SK-N-SH (cell line): ENCODE data around the gene KNDC1. TPM values are rescaled to one million over a fixed set of nuclear protein-coding genes. Genes with fewer than 3 reads are reported as not detected.

Source experiments
- CTCF ChIA-PET: fragments of 300-600, 350-600 bp; formaldehyde crosslinking; extraction: SDS; loops from one replicate; lab custom pipeline; 2021; lab: Yijun Ruan, JAX
- POLR2A ChIA-PET: fragments of 350-600 bp; sonication (Branson Sonifier 250); formaldehyde crosslinking; extraction: SDS; loops from one replicate; lab custom pipeline; 2020; ENCODE audit warnings: antibody characterized with exemption, inconsistent platforms; lab: Yijun Ruan, JAX
- DNase-seq: peaks from one replicate; pipeline ENCODE4 v3.0.0; 2012
- H2AFZ ChIP-seq: fragments of 200-600 bp; sonication (generic); 2 replicates; pipeline ENCODE4 v1.8.1; 2016; ENCODE audit warnings: antibody characterized with exemption, mild to moderate bottlenecking, low read depth
- H3F3A ChIP-seq: fragments of 200-600 bp; sonication (generic); replicated peaks from 2 replicates; pipeline ENCODE3; 2016; ENCODE audit warnings: antibody characterized with exemption, mild to moderate bottlenecking; ENCODE audit not compliant: insufficient read depth
- H3K27ac ChIP-seq, 2 experiments: fragments of 200-500 bp in 1 of 2; fragments of 200-600 bp in 1 of 2; sonication (Bioruptor generic) in 1 of 2; sonication (generic), shearing (Covaris generic) in 1 of 2; 2 replicates each; pipeline versions ENCODE4 v1.5.1 to v1.6.1; 2014 to 2016; ENCODE audit warnings: low read depth in 2 of 2, inconsistent platforms in 1 of 2, low read length in 1 of 2, mild to moderate bottlenecking in 1 of 2, mixed read lengths in 1 of 2
- H3K27me3 ChIP-seq: fragments of 200-600 bp; sonication (generic), shearing (Covaris generic); 2 replicates; pipeline ENCODE4 v1.6.1; 2016; ENCODE audit warnings: mixed run types; ENCODE audit not compliant: insufficient read depth
- H3K36me3 ChIP-seq, 2 experiments: fragments of 200-500 bp in 1 of 2; fragments of 200-600 bp in 1 of 2; sonication (Bioruptor generic) in 1 of 2; sonication (generic) in 1 of 2; replicated peaks in 1 of 2; 2 replicates each; pipeline versions ENCODE3 to v1.5.1; 2014 to 2016; ENCODE audit warnings: low read length in 1 of 2, mild to moderate bottlenecking in 1 of 2; ENCODE audit not compliant: insufficient read depth in 2 of 2, control insufficient read depth in 1 of 2
- H3K4me1 ChIP-seq, 2 experiments: fragments of 200-500 bp in 1 of 2; fragments of 200-600 bp in 1 of 2; sonication (Bioruptor generic) in 1 of 2; sonication (generic), shearing (Covaris generic) in 1 of 2; 2 replicates each; pipeline versions ENCODE4 v1.5.1 to v1.6.1; 2014 to 2016; ENCODE audit warnings: low read depth in 1 of 2, low read length in 1 of 2, mixed run types in 1 of 2; ENCODE audit not compliant: insufficient read depth in 2 of 2, control insufficient read depth in 1 of 2
- H3K4me2 ChIP-seq: fragments of 200-600 bp; sonication (generic), shearing (Covaris generic); 2 replicates; pipeline ENCODE4 v1.6.1; 2017; ENCODE audit warnings: mixed run types
- H3K4me3 ChIP-seq, 2 experiments: fragments of 200-500 bp in 1 of 2; fragments of 200-600 bp in 1 of 2; sonication (Bioruptor generic) in 1 of 2; sonication (generic), shearing (Covaris generic) in 1 of 2; 2 replicates each; pipeline versions ENCODE4 v1.5.1 to v1.8.1; 2014 to 2016; ENCODE audit warnings: low read depth in 2 of 2, inconsistent platforms in 1 of 2, low read length in 1 of 2, mild to moderate bottlenecking in 1 of 2, mixed read lengths in 1 of 2, moderate library complexity in 1 of 2
- H3K79me2 ChIP-seq: fragments of 200-600 bp; sonication (generic); 2 replicates; pipeline ENCODE4 v1.8.1; 2017; ENCODE audit warnings: mild to moderate bottlenecking; ENCODE audit not compliant: insufficient read depth
- H3K9ac ChIP-seq: fragments of 200-600 bp; sonication (generic); 2 replicates; pipeline ENCODE4 v1.6.1; 2017; ENCODE audit warnings: mixed run types
- H3K9me2 ChIP-seq: fragments of 200-600 bp; sonication (generic); 2 replicates; pipeline ENCODE4 v1.6.1; 2017; ENCODE audit warnings: mixed run types
- H3K9me3 ChIP-seq: fragments of 200-600 bp; sonication (generic); 2 replicates; pipeline ENCODE4 v1.6.1; 2017; ENCODE audit warnings: mixed run types, mild to moderate bottlenecking, moderate library complexity
- H4K20me1 ChIP-seq: fragments of 200-600 bp; sonication (generic); 2 replicates; pipeline ENCODE4 v1.6.1; 2017; ENCODE audit warnings: mild to moderate bottlenecking, mixed run types; ENCODE audit not compliant: insufficient read depth
- ELF1 ChIP-seq: IDR thresholded peaks from 2 replicates; pipeline ENCODE4 v1.4.0; 2012
- EZH2phosphoT487 ChIP-seq: fragments of 200-600 bp; sonication (generic); IDR thresholded peaks from 2 replicates; pipeline ENCODE4 v1.6.1; 2017; ENCODE audit warnings: low read depth, mixed run types, mild to moderate bottlenecking, antibody characterized with exemption, moderate library complexity, borderline replicate concordance
- FOSL2 ChIP-seq: IDR thresholded peaks from 2 replicates; pipeline ENCODE4 v1.4.0; 2012; ENCODE audit warnings: low read depth, mild to moderate bottlenecking, moderate library complexity, borderline replicate concordance
- FOXM1 ChIP-seq: IDR thresholded peaks from 2 replicates; pipeline ENCODE4 v1.4.0; 2012; ENCODE audit warnings: low read depth, mild to moderate bottlenecking
- GATA2 ChIP-seq: sonication (generic); formaldehyde crosslinking; IDR thresholded peaks from 2 replicates; pipeline ENCODE4 v1.5.0; 2020; ENCODE audit warnings: mild to moderate bottlenecking, missing genetic modification reagents
- MXI1 ChIP-seq: IDR thresholded peaks from 2 replicates; pipeline ENCODE4 v1.6.1; 2012; ENCODE audit warnings: mild to moderate bottlenecking, low read depth, low read length, improper control_type of control experiment
- POLR2AphosphoS5 ChIP-seq: IDR thresholded peaks from 2 replicates; pipeline ENCODE4 v1.6.1; 2012; ENCODE audit warnings: low read depth, low read length
- RFX5 ChIP-seq: IDR thresholded peaks from 2 replicates; pipeline ENCODE4 v1.6.1; 2012; ENCODE audit warnings: mild to moderate bottlenecking, improper control_type of control experiment, low read length
- TAF1 ChIP-seq: IDR thresholded peaks from 2 replicates; pipeline ENCODE4 v1.6.1; 2012; ENCODE audit warnings: low read depth, mild to moderate bottlenecking, low read length, moderate library complexity, borderline replicate concordance
- TCF12 ChIP-seq: IDR thresholded peaks from 2 replicates; pipeline ENCODE4 v1.4.0; 2012
- USF2 ChIP-seq: fragments of 150-350 bp; IDR thresholded peaks from 2 replicates; pipeline ENCODE4 v1.6.1; 2017; ENCODE audit warnings: antibody characterized with exemption, low read length, low read depth, borderline replicate concordance
- WGBS: methylation state at CpG from one replicate; pipeline ENCODE4 v1.1.6; 2017; ENCODE audit warnings: low lambda C conversion rate; 5-methylcytosine and 5-hydroxymethylcytosine counted together
- polyA plus RNA-seq, 3 experiments: library from polyadenylated mRNA; depleted of rRNA; stranded (reverse); fragments of >200 nt; gene quantifications; 2 replicates each; pipeline ENCODE4 v1.2.3, GENCODE V29; 2012

The KNDC1 gene
- polyA plus RNA-seq, 1 of the 3 experiments (the other 2 are of a cell fraction): 1.4 TPM

GRCh38 chr10:133165556-133166503 lies 5.8 kb downstream of the KNDC1 start:
- Histone ChIP-seq H3K9me2 (no peaks in the 10 kb centered on the region), H3K4me1 (peaks cover 0 to 6% of the 10 kb centered on the region in 2 experiments; a peak in 1 of 4 replicates), H3K79me2 (no peaks in the 10 kb centered on the region), H3K9me3 (no peaks in the 10 kb centered on the region), H3K27ac (no peak overlapping the region), H3K9ac (no peak overlapping the region), H3K4me2 (no peak overlapping the region), H2AFZ (no peak overlapping the region), H3F3A (no peaks in the 10 kb centered on the region), H4K20me1 (no peaks in the 10 kb centered on the region), H3K4me3 (no peak overlapping the region), H3K27me3 (no peaks in the 10 kb centered on the region), H3K36me3 (no peaks in the 10 kb centered on the region)
- ChIA-PET POLR2A (no interaction called here), CTCF (no interaction called here)
- TF ChIP-seq ELF1 (no peak), MXI1 (no peak), FOSL2 (no peak), EZH2phosphoT487 (no peak), POLR2AphosphoS5 (no peak), GATA2 (no peak)
- peak; percentile 28 for DNase-seq
- 83% methylated on average over 33 of the region's 40 CpGs for WGBS

DNA sequence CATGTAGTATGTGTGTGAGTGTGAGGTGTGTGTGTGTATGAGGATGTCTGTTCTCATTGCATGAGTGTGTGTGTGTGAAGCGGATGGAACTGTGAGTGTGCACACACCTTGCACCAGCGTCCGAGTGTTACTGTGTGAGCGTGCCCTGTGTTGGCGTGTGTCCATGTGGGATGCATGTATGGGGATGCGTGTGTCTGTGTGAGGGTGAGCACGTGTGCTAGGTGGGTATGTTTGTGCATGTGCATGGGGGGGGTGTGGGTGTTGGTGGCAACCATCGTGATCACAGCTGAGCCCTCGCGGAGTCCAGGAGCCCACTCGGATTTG lies 6.4 kb downstream of the KNDC1 start:
- H3K4me3 ChIP-seq: no peak overlapping the region
- no peaks in the 10 kb centered on the region for H3K9me3 ChIP-seq
- TF ChIP-seq USF2 (no peak), TCF12 (no peak), RFX5 (no peak), POLR2AphosphoS5 (no peak), TAF1 (no peak), FOXM1 (no peak)
- H3K36me3 ChIP-seq: no peaks in the 10 kb centered on the region
- H3K9ac ChIP-seq: no peak overlapping the region
- WGBS: 85% methylated on average over 10 of the region's 11 CpGs
- no peaks in the 10 kb centered on the region for H4K20me1 ChIP-seq
- H3K4me2 ChIP-seq: no peak overlapping the region
- H3F3A ChIP-seq: no peaks in the 10 kb centered on the region
- no peaks in the 10 kb centered on the region for H3K27me3 ChIP-seq
- no peaks in the 10 kb centered on the region for H3K9me2 ChIP-seq
- no peak overlapping the region for H2AFZ ChIP-seq
- no peak for DNase-seq
- CTCF ChIA-PET: no interaction called here
- H3K4me1 ChIP-seq: peaks cover 0 to under 1% of the 10 kb centered on the region in 2 experiments; a peak in 1 of 4 replicates
- no peak overlapping the region for H3K27ac ChIP-seq
- H3K79me2 ChIP-seq: no peaks in the 10 kb centered on the region
- POLR2A ChIA-PET: no interaction called here
